WTC11 (cell line): ENCODE data around the gene CTBP1. TPM values are rescaled to one million over a fixed set of nuclear protein-coding genes. Genes with fewer than 3 reads are reported as not detected.

Experiments used
- ATAC-seq: fragments of 200-7000 bp; cut with Tn5 transposase; 2 replicates; pipeline ENCODE4 v1.10.0; 2021; ENCODE audit warnings: mild to moderate bottlenecking, moderate library complexity
- CTCF ChIA-PET: fragments of 300-600 bp; sonication (Branson Sonifier 250); formaldehyde crosslinking; loops from one replicate; lab custom pipeline; 2021; ENCODE audit warnings: antibody characterized with exemption; lab: Charles Lee
- POLR2A ChIA-PET: fragments of 350-600 bp; sonication (Branson Sonifier 250); formaldehyde crosslinking; loops from one replicate; lab custom pipeline; 2021; ENCODE audit warnings: antibody characterized with exemption; lab: Charles Lee
- DNase-seq: peaks from one replicate; pipeline ENCODE4 v3.0.0; 2021; ENCODE audit warnings: low spot score
- H3K27ac Mint-ChIP-seq: 2 replicates; pipeline ENCODE4 v1.8.0; 2021; ENCODE audit warnings: mixed read lengths
- H3K27me3 Mint-ChIP-seq: 2 replicates; pipeline ENCODE4 v1.8.0; 2021; ENCODE audit warnings: low read depth, mild to moderate bottlenecking, moderate library complexity, mixed read lengths
- H3K36me3 Mint-ChIP-seq: 2 replicates; pipeline ENCODE4 v1.8.0; 2021; ENCODE audit warnings: mixed read lengths
- H3K4me1 Mint-ChIP-seq: 2 replicates; pipeline ENCODE4 v1.8.0; 2022; ENCODE audit warnings: mixed read lengths
- H3K4me3 Mint-ChIP-seq: 2 replicates; pipeline ENCODE4 v1.8.0; 2021; ENCODE audit warnings: mild to moderate bottlenecking, moderate library complexity, mixed read lengths
- H3K9me3 Mint-ChIP-seq: 2 replicates; pipeline ENCODE4 v1.8.0; 2021; ENCODE audit warnings: mixed read lengths
- CBFB ChIP-seq: sonication (generic); formaldehyde crosslinking; IDR thresholded peaks from 2 replicates; pipeline ENCODE4 v1.8.1; 2022; ENCODE audit warnings: mild to moderate bottlenecking, low read depth, missing genetic modification reagents
- CREB1 ChIP-seq: sonication (generic); formaldehyde crosslinking; IDR thresholded peaks from 2 replicates; pipeline ENCODE4 v1.8.0; 2023; ENCODE audit warnings: mild to moderate bottlenecking, missing genetic modification reagents
- CREM ChIP-seq: sonication (generic); formaldehyde crosslinking; IDR thresholded peaks from 2 replicates; pipeline ENCODE4 v1.8.1; 2022; ENCODE audit warnings: mild to moderate bottlenecking, missing genetic modification reagents, moderate library complexity
- ELF4 ChIP-seq: sonication (generic); formaldehyde crosslinking; IDR thresholded peaks from 2 replicates; pipeline ENCODE4 v1.8.1; 2022; ENCODE audit warnings: low read depth, mild to moderate bottlenecking, moderate library complexity, missing genetic modification reagents
- EMX1 ChIP-seq: fragments of 250-450 bp; sonication (Bioruptor Pico); IDR thresholded peaks from 2 replicates; pipeline ENCODE4 v1.8.0; 2021; ENCODE audit warnings: mild to moderate bottlenecking
- ESRRA ChIP-seq: sonication (generic); formaldehyde crosslinking; IDR thresholded peaks from 2 replicates; pipeline ENCODE4 v1.8.1; 2022; ENCODE audit warnings: mild to moderate bottlenecking, missing genetic modification reagents, borderline replicate concordance
- ETV6 ChIP-seq: sonication (generic); formaldehyde crosslinking; IDR thresholded peaks from 2 replicates; pipeline ENCODE4 v1.8.1; 2022; ENCODE audit warnings: mild to moderate bottlenecking, missing genetic modification reagents
- FOXJ3 ChIP-seq: sonication (generic); formaldehyde crosslinking; IDR thresholded peaks from 2 replicates; pipeline ENCODE4 v1.9.0; 2021; ENCODE audit warnings: missing genetic modification reagents, mild to moderate bottlenecking, borderline replicate concordance
- IRF2 ChIP-seq: sonication (generic); formaldehyde crosslinking; IDR thresholded peaks from 2 replicates; pipeline ENCODE4 v1.8.0; 2022; ENCODE audit warnings: low read depth, missing genetic modification reagents, borderline replicate concordance
- MXD4 ChIP-seq: fragments of 250-450 bp; sonication (Bioruptor Pico); IDR thresholded peaks from 2 replicates; pipeline ENCODE4 v1.8.0; 2021; ENCODE audit warnings: mild to moderate bottlenecking, moderate library complexity, borderline replicate concordance
- NFATC4 ChIP-seq: fragments of 250-450 bp; sonication (Bioruptor Pico); IDR thresholded peaks from 2 replicates; pipeline ENCODE4 v1.9.0; 2021; ENCODE audit warnings: mild to moderate bottlenecking
- NR3C1 ChIP-seq: sonication (generic); formaldehyde crosslinking; conservative IDR thresholded peaks from 2 replicates; pipeline ENCODE4 v1.8.1; 2023; ENCODE audit warnings: low read depth, mild to moderate bottlenecking, missing genetic modification reagents
- RELA ChIP-seq: sonication (generic); formaldehyde crosslinking; IDR thresholded peaks from 2 replicates; pipeline ENCODE4 v1.8.1; 2022; ENCODE audit warnings: missing genetic modification reagents, mild to moderate bottlenecking, borderline replicate concordance
- SP1 ChIP-seq: sonication (generic); formaldehyde crosslinking; conservative IDR thresholded peaks from 2 replicates; pipeline ENCODE4 v1.8.1; 2022; ENCODE audit warnings: missing genetic modification reagents
- TEAD4 ChIP-seq: sonication (generic); formaldehyde crosslinking; IDR thresholded peaks from 2 replicates; pipeline ENCODE4 v1.8.0; 2022; ENCODE audit warnings: mild to moderate bottlenecking, missing genetic modification reagents
- ZBTB21 ChIP-seq: sonication (generic); formaldehyde crosslinking; IDR thresholded peaks from 2 replicates; pipeline ENCODE4 v1.8.1; 2023; ENCODE audit warnings: mild to moderate bottlenecking, missing genetic modification reagents, borderline replicate concordance
- ZNF263 ChIP-seq: sonication (generic); formaldehyde crosslinking; IDR thresholded peaks from 2 replicates; pipeline ENCODE4 v1.8.1; 2022; ENCODE audit warnings: low read depth, mild to moderate bottlenecking, moderate library complexity, missing genetic modification reagents
- ZNF317 ChIP-seq: sonication (generic); formaldehyde crosslinking; IDR thresholded peaks from 2 replicates; pipeline ENCODE4 v1.8.1; 2023; ENCODE audit warnings: low read depth, mild to moderate bottlenecking, moderate library complexity, missing genetic modification reagents, borderline replicate concordance
- ZNF423 ChIP-seq: fragments of 250-450 bp; sonication (Bioruptor Pico); IDR thresholded peaks from 2 replicates; pipeline ENCODE4 v2.1.2; 2022; ENCODE audit warnings: mild to moderate bottlenecking, moderate library complexity
- total RNA-seq: library from RNA; stranded (reverse); gene quantifications from 3 replicates; pipeline ENCODE4 v1.2.3, GENCODE V29; 2021
- TF ChIP-seq, protein P1 (sequence below): sonication (generic); formaldehyde crosslinking; IDR thresholded peaks from 2 replicates; pipeline ENCODE4 v1.8.1; 2023; ENCODE audit warnings: mild to moderate bottlenecking, missing genetic modification reagents
- TF ChIP-seq, protein P2 (sequence below): fragments of 200-600 bp; IDR thresholded peaks from 2 replicates; pipeline ENCODE4 v1.8.0; 2022; ENCODE audit warnings: antibody characterized with exemption
- TF ChIP-seq, protein P3 (sequence below): sonication (generic); formaldehyde crosslinking; IDR thresholded peaks from 2 replicates; pipeline ENCODE4 v1.8.1; 2022; ENCODE audit warnings: missing genetic modification reagents, borderline replicate concordance
- TF ChIP-seq, protein P4 (sequence below): sonication (generic); formaldehyde crosslinking; IDR thresholded peaks from 2 replicates; pipeline ENCODE4 v1.8.0; 2022; ENCODE audit warnings: mild to moderate bottlenecking, missing genetic modification reagents

CTBP1 gene
- total RNA-seq, 1 experiment from 2014 or later = 143 TPM

DNA sequence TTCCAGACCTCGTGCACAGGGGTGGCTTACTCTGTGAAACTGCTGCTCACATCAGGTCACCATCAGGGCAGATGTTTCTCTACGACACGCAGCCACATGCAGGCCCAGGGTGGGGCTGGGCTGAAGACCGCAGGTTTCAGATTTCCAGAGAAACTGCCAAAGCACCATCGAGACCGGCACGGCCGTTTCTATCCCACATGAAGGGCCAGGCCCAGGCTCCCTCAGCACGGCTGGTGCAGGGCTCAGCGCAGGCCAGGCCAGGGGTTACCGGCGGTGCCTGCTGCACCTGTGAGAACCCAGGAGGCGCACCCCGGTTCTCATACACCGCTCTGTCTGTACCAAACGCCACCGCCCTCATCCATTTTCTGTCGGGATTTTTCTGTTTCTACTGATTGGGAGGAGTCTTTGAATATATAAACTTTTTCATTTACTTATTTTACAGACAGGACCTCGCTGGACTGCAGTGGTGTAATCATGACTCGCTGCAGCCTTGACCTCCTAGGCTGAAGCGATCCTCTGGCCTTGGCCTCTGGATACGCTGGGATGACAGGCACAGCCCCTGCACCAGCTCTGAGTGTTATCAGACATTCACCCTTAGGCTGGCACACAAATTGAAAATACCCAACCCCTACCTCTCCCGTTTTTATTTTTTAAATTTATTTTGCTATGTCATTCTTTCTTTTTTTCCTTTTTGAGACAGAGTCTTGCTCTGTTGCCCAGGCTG, 17.1 kb downstream of the CTBP1 start:
- no peaks in the 10 kb centered on the region for H3K4me1 Mint-ChIP-seq
- H3K4me3 Mint-ChIP-seq = no peak overlapping the region
- TF ChIP-seq, protein P1, sequence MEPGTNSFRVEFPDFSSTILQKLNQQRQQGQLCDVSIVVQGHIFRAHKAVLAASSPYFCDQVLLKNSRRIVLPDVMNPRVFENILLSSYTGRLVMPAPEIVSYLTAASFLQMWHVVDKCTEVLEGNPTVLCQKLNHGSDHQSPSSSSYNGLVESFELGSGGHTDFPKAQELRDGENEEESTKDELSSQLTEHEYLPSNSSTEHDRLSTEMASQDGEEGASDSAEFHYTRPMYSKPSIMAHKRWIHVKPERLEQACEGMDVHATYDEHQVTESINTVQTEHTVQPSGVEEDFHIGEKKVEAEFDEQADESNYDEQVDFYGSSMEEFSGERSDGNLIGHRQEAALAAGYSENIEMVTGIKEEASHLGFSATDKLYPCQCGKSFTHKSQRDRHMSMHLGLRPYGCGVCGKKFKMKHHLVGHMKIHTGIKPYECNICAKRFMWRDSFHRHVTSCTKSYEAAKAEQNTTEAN (CRISPR knock-in tag) = no peak
- TF ChIP-seq ZBTB21 (CRISPR knock-in tag) (no peak), SP1 (CRISPR knock-in tag) (no peak), CREM (no peak), ZNF263 (CRISPR knock-in tag) (no peak), CREB1 (CRISPR knock-in tag) (no peak), TEAD4 (CRISPR knock-in tag) (no peak), RELA (CRISPR knock-in tag) (no peak), IRF2 (no peak)
- TF ChIP-seq, protein P2, sequence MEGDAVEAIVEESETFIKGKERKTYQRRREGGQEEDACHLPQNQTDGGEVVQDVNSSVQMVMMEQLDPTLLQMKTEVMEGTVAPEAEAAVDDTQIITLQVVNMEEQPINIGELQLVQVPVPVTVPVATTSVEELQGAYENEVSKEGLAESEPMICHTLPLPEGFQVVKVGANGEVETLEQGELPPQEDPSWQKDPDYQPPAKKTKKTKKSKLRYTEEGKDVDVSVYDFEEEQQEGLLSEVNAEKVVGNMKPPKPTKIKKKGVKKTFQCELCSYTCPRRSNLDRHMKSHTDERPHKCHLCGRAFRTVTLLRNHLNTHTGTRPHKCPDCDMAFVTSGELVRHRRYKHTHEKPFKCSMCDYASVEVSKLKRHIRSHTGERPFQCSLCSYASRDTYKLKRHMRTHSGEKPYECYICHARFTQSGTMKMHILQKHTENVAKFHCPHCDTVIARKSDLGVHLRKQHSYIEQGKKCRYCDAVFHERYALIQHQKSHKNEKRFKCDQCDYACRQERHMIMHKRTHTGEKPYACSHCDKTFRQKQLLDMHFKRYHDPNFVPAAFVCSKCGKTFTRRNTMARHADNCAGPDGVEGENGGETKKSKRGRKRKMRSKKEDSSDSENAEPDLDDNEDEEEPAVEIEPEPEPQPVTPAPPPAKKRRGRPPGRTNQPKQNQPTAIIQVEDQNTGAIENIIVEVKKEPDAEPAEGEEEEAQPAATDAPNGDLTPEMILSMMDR = no peak
- TF ChIP-seq, protein P3, sequence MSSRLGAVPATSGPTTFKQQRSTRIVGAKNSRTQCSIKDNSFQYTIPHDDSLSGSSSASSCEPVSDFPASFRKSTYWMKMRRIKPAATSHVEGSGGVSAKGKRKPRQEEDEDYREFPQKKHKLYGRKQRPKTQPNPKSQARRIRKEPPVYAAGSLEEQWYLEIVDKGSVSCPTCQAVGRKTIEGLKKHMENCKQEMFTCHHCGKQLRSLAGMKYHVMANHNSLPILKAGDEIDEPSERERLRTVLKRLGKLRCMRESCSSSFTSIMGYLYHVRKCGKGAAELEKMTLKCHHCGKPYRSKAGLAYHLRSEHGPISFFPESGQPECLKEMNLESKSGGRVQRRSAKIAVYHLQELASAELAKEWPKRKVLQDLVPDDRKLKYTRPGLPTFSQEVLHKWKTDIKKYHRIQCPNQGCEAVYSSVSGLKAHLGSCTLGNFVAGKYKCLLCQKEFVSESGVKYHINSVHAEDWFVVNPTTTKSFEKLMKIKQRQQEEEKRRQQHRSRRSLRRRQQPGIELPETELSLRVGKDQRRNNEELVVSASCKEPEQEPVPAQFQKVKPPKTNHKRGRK (CRISPR knock-in tag) = no peak
- TF ChIP-seq, protein P4, sequence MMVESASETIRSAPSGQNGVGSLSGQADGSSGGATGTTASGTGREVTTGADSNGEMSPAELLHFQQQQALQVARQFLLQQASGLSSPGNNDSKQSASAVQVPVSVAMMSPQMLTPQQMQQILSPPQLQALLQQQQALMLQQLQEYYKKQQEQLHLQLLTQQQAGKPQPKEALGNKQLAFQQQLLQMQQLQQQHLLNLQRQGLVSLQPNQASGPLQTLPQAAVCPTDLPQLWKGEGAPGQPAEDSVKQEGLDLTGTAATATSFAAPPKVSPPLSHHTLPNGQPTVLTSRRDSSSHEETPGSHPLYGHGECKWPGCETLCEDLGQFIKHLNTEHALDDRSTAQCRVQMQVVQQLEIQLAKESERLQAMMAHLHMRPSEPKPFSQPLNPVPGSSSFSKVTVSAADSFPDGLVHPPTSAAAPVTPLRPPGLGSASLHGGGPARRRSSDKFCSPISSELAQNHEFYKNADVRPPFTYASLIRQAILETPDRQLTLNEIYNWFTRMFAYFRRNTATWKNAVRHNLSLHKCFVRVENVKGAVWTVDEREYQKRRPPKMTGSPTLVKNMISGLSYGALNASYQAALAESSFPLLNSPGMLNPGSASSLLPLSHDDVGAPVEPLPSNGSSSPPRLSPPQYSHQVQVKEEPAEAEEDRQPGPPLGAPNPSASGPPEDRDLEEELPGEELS (CRISPR knock-in tag) = no peak
- H3K27me3 Mint-ChIP-seq = no peaks in the 10 kb centered on the region
- no peak overlapping the region; the same call in 1 of the 2 replicates for H3K27ac Mint-ChIP-seq
- POLR2A ChIA-PET = no interaction called here
- no peak for ATAC-seq
- peaks cover 7% of the 10 kb centered on the region; the same call in 1 of the 2 replicates for H3K9me3 Mint-ChIP-seq
- no peak for DNase-seq
- peaks cover 50% of the 10 kb centered on the region for H3K36me3 Mint-ChIP-seq
- CTCF ChIA-PET = no interaction called here

DNA sequence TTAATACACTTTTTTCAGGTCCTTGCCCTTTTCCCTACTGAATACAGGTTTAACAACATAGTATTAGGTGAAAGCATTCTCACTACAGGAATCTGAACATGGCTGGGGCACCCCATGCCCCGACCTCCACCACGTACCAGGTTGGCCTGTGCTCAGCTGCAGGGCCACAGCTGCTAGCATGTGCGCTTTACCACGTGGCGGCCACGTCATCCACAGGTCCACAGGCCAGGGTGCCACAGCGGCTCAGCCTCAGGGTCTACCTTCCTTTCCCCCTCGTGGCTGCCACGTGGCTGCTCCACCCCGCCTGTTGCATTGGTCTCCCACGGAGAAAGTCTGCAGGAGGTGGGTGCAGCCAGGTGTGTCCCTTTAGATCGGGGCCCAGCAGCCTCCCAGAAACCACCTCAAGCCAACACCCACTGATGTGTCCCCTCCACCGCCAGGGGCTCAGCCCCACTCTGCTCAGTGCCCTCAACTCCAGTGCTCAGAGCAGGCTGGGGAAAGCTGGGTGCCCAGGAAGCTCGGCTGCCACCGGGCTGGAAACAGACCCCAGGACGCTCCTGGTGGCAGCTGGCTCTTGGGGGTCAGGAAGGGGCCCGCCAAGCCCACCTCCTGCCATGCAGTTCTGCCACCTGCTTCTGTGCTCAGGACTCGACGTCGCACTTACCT, 17.8 kb downstream of the CTBP1 start:
- Mint-ChIP-seq H3K36me3 (peaks cover 52% of the 10 kb centered on the region), H3K4me1 (no peaks in the 10 kb centered on the region), H3K27ac (no peak overlapping the region; the same call in 1 of the 2 replicates), H3K4me3 (no peak overlapping the region), H3K9me3 (peaks cover 7% of the 10 kb centered on the region; the same call in 1 of the 2 replicates), H3K27me3 (no peaks in the 10 kb centered on the region)
- ATAC-seq (no peak), DNase-seq (no peak)
- POLR2A ChIA-PET = no interaction called here
- CTCF ChIA-PET = no interaction called here
- TF ChIP-seq FOXJ3 (CRISPR knock-in tag) (no peak), ESRRA (CRISPR knock-in tag) (no peak), ETV6 (CRISPR knock-in tag) (no peak), ZNF317 (no peak), ELF4 (CRISPR knock-in tag) (no peak), NR3C1 (CRISPR knock-in tag) (no peak), ZNF423 (CRISPR knock-in tag) (no peak), EMX1 (CRISPR knock-in tag) (no peak), MXD4 (CRISPR knock-in tag) (no peak), SP1 (CRISPR knock-in tag) (no peak), TEAD4 (CRISPR knock-in tag) (no peak), NFATC4 (CRISPR knock-in tag) (no peak), CBFB (no peak)
- TF ChIP-seq, protein P3 (CRISPR knock-in tag) = no peak
